ENCODE measurements around the gene CCR7. TPM values are rescaled to one million over a fixed set of nuclear protein-coding genes. Genes with fewer than 3 reads are reported as not detected.
A peak's percentile ranks its signal among the peaks of the same experiment; 100 is the strongest.

The CCR7 gene
- total and polyA plus RNA-seq, 2 of the 4 experiments (the other 2 are of a cell fraction): 0.14 to 0.36 TPM

DNA sequence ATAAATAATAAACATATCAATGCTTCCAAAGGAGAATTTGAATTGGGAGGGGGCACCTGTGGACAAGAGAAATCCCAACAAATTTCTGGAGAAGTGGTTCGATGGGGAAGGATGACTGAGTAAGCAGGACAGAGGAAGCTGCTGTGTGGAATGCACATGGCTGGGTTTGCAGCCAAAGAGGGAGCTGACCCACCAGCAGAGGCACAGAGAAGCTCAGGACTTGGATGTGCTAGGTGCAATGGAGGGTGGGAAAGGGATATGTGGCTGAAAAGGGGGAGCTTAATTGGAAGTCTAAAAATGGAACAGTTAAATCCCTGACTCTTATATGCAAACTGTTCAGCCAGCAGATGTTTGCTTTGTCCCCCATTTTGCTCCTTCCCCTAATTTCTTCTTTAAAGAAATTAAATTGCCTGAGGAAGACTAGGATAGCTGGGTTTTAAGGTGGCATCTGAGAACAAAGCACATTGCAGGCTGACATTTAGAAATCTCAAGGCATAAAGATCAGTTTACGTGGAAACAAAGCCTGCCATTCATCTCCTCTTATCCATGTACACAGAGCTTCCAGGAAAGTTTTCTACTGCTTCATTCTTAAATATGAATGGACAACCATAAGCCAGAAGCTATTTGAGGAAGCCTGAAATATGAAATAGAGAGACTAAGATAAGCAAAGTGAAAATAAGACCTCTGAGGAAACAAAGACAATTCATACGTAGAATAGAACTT is 40.9 kb downstream of the CCR7 start:
- no peak overlapping the region for H2AFZ ChIP-seq (replicated peaks; ENCODE audit: low read length, poor library complexity)

More for the DNA sequence above, 40.9 kb downstream of the CCR7 start:
- no peak for TF ChIP-seq BHLHE40 (IDR thresholded peaks at IDR 0.05; ENCODE audit: low read depth, low read length)
- TF ChIP-seq RAD21 (IDR thresholded peaks at IDR 0.05; ENCODE audit: low read length): no peak
- TF ChIP-seq, protein P1, sequence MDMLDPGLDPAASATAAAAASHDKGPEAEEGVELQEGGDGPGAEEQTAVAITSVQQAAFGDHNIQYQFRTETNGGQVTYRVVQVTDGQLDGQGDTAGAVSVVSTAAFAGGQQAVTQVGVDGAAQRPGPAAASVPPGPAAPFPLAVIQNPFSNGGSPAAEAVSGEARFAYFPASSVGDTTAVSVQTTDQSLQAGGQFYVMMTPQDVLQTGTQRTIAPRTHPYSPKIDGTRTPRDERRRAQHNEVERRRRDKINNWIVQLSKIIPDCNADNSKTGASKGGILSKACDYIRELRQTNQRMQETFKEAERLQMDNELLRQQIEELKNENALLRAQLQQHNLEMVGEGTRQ (IDR thresholded peaks at IDR 0.05; ENCODE audit: low read depth, low read length): no peak
- TF ChIP-seq CEBPB (IDR thresholded peaks at IDR 0.05; ENCODE audit: low read depth, low read length): no peak
- TF ChIP-seq POLR2A (IDR thresholded peaks at IDR 0.05; ENCODE audit: low read depth, low read length): no peak
- TF ChIP-seq RFX5 (IDR thresholded peaks at IDR 0.05; ENCODE audit: low read depth, low read length): no peak
- TF ChIP-seq, protein P2, sequence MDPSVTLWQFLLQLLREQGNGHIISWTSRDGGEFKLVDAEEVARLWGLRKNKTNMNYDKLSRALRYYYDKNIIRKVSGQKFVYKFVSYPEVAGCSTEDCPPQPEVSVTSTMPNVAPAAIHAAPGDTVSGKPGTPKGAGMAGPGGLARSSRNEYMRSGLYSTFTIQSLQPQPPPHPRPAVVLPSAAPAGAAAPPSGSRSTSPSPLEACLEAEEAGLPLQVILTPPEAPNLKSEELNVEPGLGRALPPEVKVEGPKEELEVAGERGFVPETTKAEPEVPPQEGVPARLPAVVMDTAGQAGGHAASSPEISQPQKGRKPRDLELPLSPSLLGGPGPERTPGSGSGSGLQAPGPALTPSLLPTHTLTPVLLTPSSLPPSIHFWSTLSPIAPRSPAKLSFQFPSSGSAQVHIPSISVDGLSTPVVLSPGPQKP (IDR thresholded peaks at IDR 0.05; ENCODE audit: borderline replicate concordance, low read depth, low read length): no peak
- H3K9me1 ChIP-seq (ENCODE audit: insufficient read depth, low read length): peaks cover 10% of the 10 kb centered on the region
- no peaks in the 10 kb centered on the region for H3K36me3 ChIP-seq (ENCODE audit: control insufficient read depth, insufficient read depth, low read length)
- in situ Hi-C loops (cut with MboI; ENCODE audit: low sequenced_read_pairs): no loop called here
- no CpG with 5 or more reads among the region's 3 CpGs for WGBS, 2 experiments (ENCODE audit: extremely low coverage in 2 of 2, insufficient read length in 1 of 2)
- H2BK15ac ChIP-seq (ENCODE audit: low read depth, low read length): no peak overlapping the region
- H3K27ac ChIP-seq (ENCODE audit: insufficient read depth, low read length): no peak overlapping the region
- no peak for DNase-seq
- H3K18ac ChIP-seq (ENCODE audit: low read depth, low read length): peak overlapping the region; percentile 0; the same call in 1 of the 2 replicates
- CTCF ChIA-PET: no interaction called here
- peaks cover 2% of the 10 kb centered on the region; the same call in 1 of the 2 replicates for H3K9me3 ChIP-seq (ENCODE audit: control insufficient read depth, insufficient read depth, low read length)
- POLR2A ChIA-PET (ENCODE audit: unreplicated experiment): interaction anchor here (0.5 kb wide), 1 partner anchor 9 kb away, joined by 4 read pairs; no protein-coding TSS in a partner anchor
- no peaks in the 10 kb centered on the region for H3K27me3 ChIP-seq (ENCODE audit: control insufficient read depth, insufficient read depth, low read length)
- intact Hi-C loops (cut with micrococcal nuclease): no loop called here
- no peak overlapping the region for H3K23ac ChIP-seq (ENCODE audit: low read depth, low read length)
- BruUV-seq (replicated peaks): no TSS peak
- no peak overlapping the region for H2BK120ac ChIP-seq (ENCODE audit: low read depth, low read length)
- H3K79me1 ChIP-seq (ENCODE audit: low read depth in 1 of 2, low read length in 2 of 2): peaks cover 5 to 10% of the 10 kb centered on the region in 2 experiments; a peak in 2 of 4 replicates
- dilution Hi-C loops (cut with HindIII; ENCODE audit: low sequenced_read_pairs, unreplicated experiment): no loop called here
- H3K4ac ChIP-seq (ENCODE audit: low read depth, low read length): no peak overlapping the region
- ATAC-seq (ENCODE audit: low read depth): no peak
- H3K14ac ChIP-seq (replicated peaks; ENCODE audit: low read depth, low read length): 0 out of 2 replicates have a peak overlapping the region, but pooled peaks have one; percentile 23
- peak overlapping the region; percentile 39; the same call in 1 of the 2 replicates for H2BK20ac ChIP-seq (ENCODE audit: low read depth, low read length)
- H3K4me2 ChIP-seq (ENCODE audit: low read depth, low read length): no peak overlapping the region
- H3K9ac ChIP-seq (ENCODE audit: low read depth, low read length): no peak overlapping the region
- peak overlapping the region; percentile 29 for H2BK5ac ChIP-seq (ENCODE audit: low read depth, low read length, poor library complexity, severe bottlenecking)
- no peak overlapping the region; a peak in 1 of 4 replicates for H4K8ac ChIP-seq (ENCODE audit: low read depth in 2 of 2, low read length in 2 of 2)
- no peak overlapping the region for H3K4me3 ChIP-seq (ENCODE audit: insufficient read depth, low read depth, low read length)
- no peak overlapping the region for H3K56ac ChIP-seq (ENCODE audit: extremely low read depth, insufficient read depth, low read length)
- no peak overlapping the region for H2AK9ac ChIP-seq (replicated peaks; ENCODE audit: low read depth, low read length, poor library complexity)
- H2AK5ac ChIP-seq (ENCODE audit: low read depth, low read length): 0 out of 2 replicates have a peak overlapping the region, but pooled peaks have one; percentile 37
- H4K20me1 ChIP-seq (ENCODE audit: insufficient read depth, low read length): no peaks in the 10 kb centered on the region
- no peak overlapping the region for H4K5ac ChIP-seq (ENCODE audit: low read depth, low read length)
- no peak overlapping the region for H4K91ac ChIP-seq (ENCODE audit: insufficient read depth, low read depth, low read length)
- peaks cover 17% of the 10 kb centered on the region for H3K4me1 ChIP-seq (ENCODE audit: control insufficient read depth, insufficient read depth, low read length)

Data from IMR-90 (cell line).